SH-SY5Y (cell line): ENCODE measurements around the gene NTM.

Source experiments
- GATA2 ChIP-seq: IDR thresholded peaks from 2 replicates; pipeline ENCODE4 v1.6.1; 2011; ENCODE audit warnings: mild to moderate bottlenecking, low read depth, low read length
- GATA3 ChIP-seq: IDR thresholded peaks from 2 replicates; pipeline ENCODE4 v1.6.1; 2011; ENCODE audit warnings: low read depth, mild to moderate bottlenecking, low read length, moderate library complexity

Gene NTM

DNA sequence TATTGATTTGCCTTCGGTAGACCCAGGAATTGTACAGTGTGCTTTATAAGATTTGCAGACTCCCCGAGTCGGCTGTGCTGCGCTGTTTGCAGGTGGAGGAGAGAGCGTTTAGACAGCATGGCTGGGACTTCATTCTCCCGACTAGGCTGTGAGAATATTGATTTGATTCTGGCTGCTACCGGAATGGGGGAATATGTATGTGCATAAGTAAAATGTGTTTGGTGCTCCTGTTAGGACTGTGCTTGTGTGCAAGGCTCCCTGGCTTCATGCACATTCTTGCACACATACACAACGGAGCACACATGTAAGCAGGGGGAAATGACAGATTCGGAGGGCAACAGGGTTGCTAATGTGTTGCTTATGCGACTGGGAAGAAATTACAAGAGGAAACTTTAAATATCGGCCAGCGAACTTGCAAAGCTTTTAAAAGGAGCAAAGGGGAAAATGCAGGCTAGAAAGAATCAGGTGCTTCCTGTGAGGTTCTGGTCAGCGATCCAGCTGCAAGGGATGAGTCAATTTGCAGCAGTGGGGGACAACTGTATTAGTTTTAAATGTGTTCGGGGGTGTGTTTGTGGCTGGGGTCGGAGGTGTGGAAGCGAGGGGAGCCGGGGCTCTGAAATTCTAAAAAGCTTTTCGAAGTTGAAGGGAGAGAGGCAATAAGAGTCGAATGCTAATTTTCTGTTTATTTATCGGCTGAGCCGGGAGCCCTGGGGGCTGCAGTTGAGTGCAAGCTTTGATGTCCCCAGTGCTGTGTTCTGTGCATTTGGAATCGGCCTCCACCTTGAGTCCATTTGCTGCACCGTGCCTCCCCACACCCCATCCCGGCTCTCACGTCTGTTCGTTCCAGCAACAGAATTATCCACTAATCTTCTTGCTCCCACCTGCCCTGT, 731 bp downstream of the NTM start:
- TF ChIP-seq GATA3 (no peak), GATA2 (no peak)

- TF ChIP-seq GATA3 (no peak), GATA2 (no peak)
These were observed 1.3 kb downstream of the NTM start for GRCh38 chr11:131371791-131372104.

- TF ChIP-seq GATA3: no peak
- TF ChIP-seq GATA2: no peak
These were observed 2.0 kb downstream of the NTM start for GRCh38 chr11:131372234-131372962.

- TF ChIP-seq GATA3 (no peak), GATA2 (no peak)
These were observed 2.8 kb downstream of the NTM start for GRCh38 chr11:131373095-131373725.

DNA sequence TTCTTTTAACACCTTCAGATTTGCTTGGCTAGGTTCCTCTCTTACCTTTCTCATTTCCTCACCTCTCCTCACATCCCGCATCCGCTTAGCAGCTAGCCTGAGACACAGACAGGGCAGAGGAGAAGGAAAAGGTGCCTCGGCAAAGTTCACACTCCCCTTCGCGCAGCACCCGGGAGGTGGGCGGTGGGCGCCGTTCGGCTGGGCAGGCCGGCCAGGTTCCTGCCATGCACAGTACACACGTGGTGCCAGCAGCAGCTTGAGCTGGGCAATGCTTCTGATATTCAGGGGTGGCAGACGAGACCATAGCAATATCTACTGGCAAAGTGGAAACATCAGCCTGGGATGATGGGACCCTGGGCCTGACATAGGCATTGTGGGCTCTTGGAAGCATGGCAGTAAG, 3.3 kb downstream of the NTM start:
- TF ChIP-seq GATA3: no peak
- no peak for TF ChIP-seq GATA2

GRCh38 chr11:131375421-131375820, 5.0 kb downstream of the NTM start:
- TF ChIP-seq GATA2 (no peak), GATA3 (no peak)

DNA sequence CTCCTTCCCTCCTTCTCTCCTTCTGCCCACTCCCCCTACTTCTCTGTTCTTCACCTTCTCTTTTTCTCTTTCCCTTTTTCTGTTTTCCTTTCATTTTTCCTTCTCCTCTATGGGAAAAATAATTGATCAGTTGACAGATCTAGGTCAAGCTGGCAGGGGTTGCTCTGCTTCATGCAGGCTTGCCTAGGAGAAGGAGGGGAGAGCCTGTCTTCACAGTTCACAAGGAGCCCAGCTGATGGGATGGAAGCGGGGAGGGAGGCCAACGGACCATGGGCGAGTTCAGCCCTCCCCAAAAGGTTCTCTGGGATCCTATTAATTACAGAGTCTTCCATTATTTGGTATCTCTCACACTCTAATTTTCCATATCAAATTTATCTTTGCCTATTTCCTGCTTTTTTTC, 5.5 kb downstream of the NTM start:
- TF ChIP-seq GATA3: no peak
- TF ChIP-seq GATA2: no peak

DNA sequence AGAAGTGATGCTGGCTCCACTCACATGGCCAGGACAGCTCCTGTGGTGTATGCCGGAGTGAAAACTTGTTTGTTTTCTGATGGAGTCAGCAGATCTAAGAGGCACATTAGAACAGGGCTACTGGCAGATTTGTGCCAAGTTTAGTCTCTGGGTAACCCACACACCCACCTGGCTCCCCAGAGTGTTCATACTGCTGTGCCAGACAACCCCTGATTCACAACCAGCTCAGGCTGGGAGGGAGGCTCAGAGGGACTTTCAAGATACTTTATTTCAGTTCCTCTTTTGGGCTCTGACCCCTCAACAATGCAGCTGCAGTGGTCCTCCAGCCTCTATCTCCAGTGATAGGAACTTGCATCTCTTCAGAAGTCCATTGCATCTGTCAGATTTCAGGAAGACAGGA, 8.5 kb downstream of the NTM start:
- TF ChIP-seq GATA2 (no peak), GATA3 (no peak)

- no peak for TF ChIP-seq GATA2
- no peak for TF ChIP-seq GATA3
These were observed 15.5 kb downstream of the NTM start for GRCh38 chr11:131385763-131386390.

GRCh38 chr11:131386408-131386807, 16.0 kb downstream of the NTM start:
- TF ChIP-seq GATA2: no peak
- no peak for TF ChIP-seq GATA3

- TF ChIP-seq GATA2 (no peak), GATA3 (no peak)
These were observed 17.6 kb downstream of the NTM start for GRCh38 chr11:131388030-131388429.

GRCh38 chr11:131389582-131389981, 19.2 kb downstream of the NTM start:
- TF ChIP-seq GATA2: no peak
- no peak for TF ChIP-seq GATA3

GRCh38 chr11:131391176-131391575, 20.8 kb downstream of the NTM start:
- no peak for TF ChIP-seq GATA2
- TF ChIP-seq GATA3: no peak
